Gastroesophageal sphincter (tissue), 4 donors: ENCODE measurements around the gene B3GNT8. TPM values are rescaled to one million over a fixed set of nuclear protein-coding genes. Genes with fewer than 3 reads are reported as not detected.
"Not testable (repeated sequence)": the region's sequence is repeated elsewhere in the genome, so short reads cannot be mapped to it uniquely, and the experiment has no call there.

Experiments
- ATAC-seq: fragments of 150-250 bp; one replicate; pipeline ENCODE4 v1.9.1; 2016; ENCODE audit warnings: mild to moderate bottlenecking, moderate library complexity
- H3K27ac ChIP-seq, 4 donors: fragments of 200-600 bp; sonication (generic) in 3 of 4; 1 replicate in 3 of 4; 2 replicates in 1 of 4; pipeline ENCODE4 v1.5.1; 2016 to 2019
- H3K27me3 ChIP-seq: fragments of 200-600 bp; sonication (generic); one replicate; pipeline ENCODE4 v1.5.1; 2019
- H3K36me3 ChIP-seq, 2 donors: fragments of 200-600 bp; sonication (generic); one replicate each; pipeline ENCODE4 v1.5.1; 2019; ENCODE audit warnings: control low read depth in 1 of 2
- H3K4me1 ChIP-seq, 3 donors: fragments of 200-600 bp; sonication (generic); 1 replicate in 2 of 3; 2 replicates in 1 of 3; pipeline ENCODE4 v1.5.1; 2016 to 2019; ENCODE audit warnings: control low read depth in 2 of 3
- H3K4me3 ChIP-seq, 2 donors: fragments of 200-600 bp; sonication (generic); one replicate each; pipeline ENCODE4 v1.5.1; 2019; ENCODE audit warnings: mild to moderate bottlenecking in 1 of 2, moderate library complexity in 1 of 2
- H3K9me3 ChIP-seq, 3 donors: fragments of 200-600 bp; sonication (generic); one replicate each; pipeline ENCODE4 v1.5.1; 2017 to 2019; ENCODE audit warnings: control low read depth in 2 of 3
- CTCF ChIP-seq, 4 experiments: fragments of 200-600 bp in 2 of 4; fragments of 450-650 bp in 2 of 4; sonication (generic) in 1 of 4; IDR thresholded peaks; one replicate each; pipeline ENCODE4 v1.5.1; 2017 to 2019; ENCODE audit warnings: antibody characterized with exemption in 4 of 4, mild to moderate bottlenecking in 2 of 4, moderate library complexity in 2 of 4
- EP300 ChIP-seq: sonication (generic); formaldehyde crosslinking; IDR thresholded peaks from one replicate; pipeline ENCODE4 v1.6.1; 2017; ENCODE audit warnings: antibody characterized with exemption, mild to moderate bottlenecking
- POLR2A ChIP-seq, 2 donors: fragments of 450-650 bp; IDR thresholded peaks; one replicate each; pipeline ENCODE4 v1.6.1; 2017; ENCODE audit warnings: antibody characterized with exemption in 2 of 2, mild to moderate bottlenecking in 2 of 2, moderate library complexity in 1 of 2
- POLR2AphosphoS5 ChIP-seq: sonication (generic); formaldehyde crosslinking; IDR thresholded peaks from one replicate; pipeline ENCODE4 v1.6.1; 2017; ENCODE audit warnings: antibody characterized with exemption
- whole genome bisulfite sequencing, 2 donors: methylation state at CpG; one replicate each; pipeline ENCODE4 v1.1.5; 2018; ENCODE audit warnings: low coverage in 1 of 2; 5-methylcytosine and 5-hydroxymethylcytosine counted together
- total RNA-seq, 4 donors: library from RNA; depleted of rRNA; stranded (reverse); fragments of >200 nt; gene quantifications; one replicate each; pipeline ENCODE4 v1.1.0, GENCODE V29; 2016

B3GNT8 gene
- total RNA-seq, 4 donors from 2014 or later, result 1.9 to 6.1 (median 2.7) TPM

GRCh38 chr19:41436674-41436951, 9.4 kb upstream of the B3GNT8 start:
- no peak overlapping the region for H3K27ac ChIP-seq
- H3K36me3 ChIP-seq, result peaks cover 0 to 64% of the 10 kb centered on the region in 2 donors
- peaks cover 3% of the 10 kb centered on the region for H3K27me3 ChIP-seq
- peaks cover 0 to 20% (median 0%) of the 10 kb centered on the region in 3 donors for H3K4me1 ChIP-seq
- H3K9me3 ChIP-seq, result no peaks in the 10 kb centered on the region
- TF ChIP-seq CTCF (IDR thresholded peaks at IDR 0.05) (no peak), POLR2AphosphoS5 (no peak), POLR2A (IDR thresholded peaks at IDR 0.05) (no peak), EP300 (no peak)
- no peak overlapping the region for H3K4me3 ChIP-seq
- ATAC-seq, result no peak

- Histone ChIP-seq H3K27me3 (no peaks in the 10 kb centered on the region), H3K4me3 (no peak overlapping the region), H3K27ac (no peak overlapping the region), H3K4me1 (peaks cover 0 to 20% (median 0%) of the 10 kb centered on the region in 3 donors), H3K9me3 (no peaks in the 10 kb centered on the region), H3K36me3 (peaks cover 0 to 69% of the 10 kb centered on the region in 2 donors)
- TF ChIP-seq CTCF (IDR thresholded peaks at IDR 0.05) (no peak), POLR2AphosphoS5 (no peak), EP300 (no peak), POLR2A (IDR thresholded peaks at IDR 0.05) (no peak)
- ATAC-seq, result no peak
- 100% methylated on average over 2 to 5 of the region's 19 CpGs for WGBS, 2 donors
Observed at GRCh38 chr19:41435936-41436673, 8.9 kb upstream of the B3GNT8 start.

- Histone ChIP-seq H3K36me3 (peaks cover 0 to 77% of the 10 kb centered on the region in 2 donors), H3K4me1 (peaks cover 0 to 20% (median 0%) of the 10 kb centered on the region in 3 donors)
- 87 to 98% methylated on average over 7 to 9 of the region's 11 CpGs for WGBS, 2 donors
- not testable (repeated sequence) for H3K27me3 ChIP-seq, ATAC-seq, H3K9me3 ChIP-seq, H3K27ac ChIP-seq, H3K4me3 ChIP-seq
Observed at GRCh38 chr19:41435376-41435775, 8.2 kb upstream of the B3GNT8 start.

GRCh38 chr19:41434450-41434849, 7.3 kb upstream of the B3GNT8 start:
- no peak overlapping the region for H3K4me3 ChIP-seq
- WGBS, 2 donors, result 65 to 85% methylated on average over 5 of the region's 5 CpGs
- H3K4me1 ChIP-seq, result peaks cover 0 to 15% (median 0%) of the 10 kb centered on the region in 3 donors
- peaks cover 0 to 79% of the 10 kb centered on the region in 2 donors for H3K36me3 ChIP-seq
- no peaks in the 10 kb centered on the region for H3K9me3 ChIP-seq
- H3K27ac ChIP-seq, result no peak overlapping the region
- no peak for TF ChIP-seq CTCF (IDR thresholded peaks at IDR 0.05)
- no peak for TF ChIP-seq POLR2AphosphoS5
- TF ChIP-seq EP300, result no peak
- no peak for TF ChIP-seq POLR2A (IDR thresholded peaks at IDR 0.05)
- no peak for ATAC-seq
- no peaks in the 10 kb centered on the region for H3K27me3 ChIP-seq

GRCh38 chr19:41433171-41433570, 6.0 kb upstream of the B3GNT8 start:
- no peak for TF ChIP-seq POLR2A (IDR thresholded peaks at IDR 0.05)
- no peak for TF ChIP-seq POLR2AphosphoS5
- no peak for TF ChIP-seq EP300
- TF ChIP-seq CTCF (IDR thresholded peaks at IDR 0.05), result no peak
- Histone ChIP-seq H3K27me3 (no peaks in the 10 kb centered on the region), H3K36me3 (peaks cover 0 to 77% of the 10 kb centered on the region in 2 donors), H3K4me3 (no peak overlapping the region), H3K9me3 (no peaks in the 10 kb centered on the region), H3K27ac (no peak overlapping the region), H3K4me1 (peaks cover 0 to 10% (median 6%) of the 10 kb centered on the region in 3 donors)
- no CpG with 5 or more reads among the region's 18 CpGs for WGBS, 2 donors
- no peak for ATAC-seq
